Activated T-helper 2 cell treated with anti-CD3 and anti-CD28 coated beads, Interferon-gamma antibody, Interleukin-2, Interleukin-4, amounts not matched to agents 10 μg/mL and 5 μg/mL and 100 μg/mL, durations not matched to agents 14 hours and 24 hours and 36 hours (primary cell): ENCODE data around the gene MSTO1. TPM values are rescaled to one million over a fixed set of nuclear protein-coding genes. Genes with fewer than 3 reads are reported as not detected.
"Not testable (repeated sequence)": the region's sequence is repeated elsewhere in the genome, so short reads cannot be mapped to it uniquely, and the experiment has no call there.

Experiments
- DNase-seq: peaks from one replicate; pipeline ENCODE4 v3.0.0; 2021; ENCODE audit warnings: low spot score
- H3K27ac Mint-ChIP-seq: one replicate; pipeline ENCODE4 v1.8.0; 2021; ENCODE audit warnings: mixed read lengths
- H3K27me3 Mint-ChIP-seq: one replicate; pipeline ENCODE4 v1.8.0; 2021; ENCODE audit warnings: low read depth, mixed read lengths
- H3K36me3 Mint-ChIP-seq: one replicate; pipeline ENCODE4 v1.8.0; 2021; ENCODE audit warnings: low read depth, mixed read lengths
- H3K4me1 Mint-ChIP-seq: one replicate; pipeline ENCODE4 v1.8.0; 2021; ENCODE audit warnings: low read depth, mixed read lengths
- H3K4me3 Mint-ChIP-seq: one replicate; pipeline ENCODE4 v1.8.0; 2021; ENCODE audit warnings: low read depth, mild to moderate bottlenecking, moderate library complexity, mixed read lengths
- H3K9me3 Mint-ChIP-seq: one replicate; pipeline ENCODE4 v1.8.0; 2021; ENCODE audit warnings: mixed read lengths
- intact Hi-C: fragments of 100-400 bp; cut with micrococcal nuclease; formaldehyde crosslinking; loops from one replicate; pipeline ENCODE4 v1.15.1; 2023
- total RNA-seq: library from RNA; stranded (reverse); gene quantifications from 2 replicates; pipeline ENCODE4 v1.2.3, GENCODE V29; 2022

MSTO1 gene
- total RNA-seq, 1 donor from 2014 or later = 87.5 TPM

GRCh38 chr1:155591770-155592169 is 18.2 kb upstream of the MSTO1 start:
- Mint-ChIP-seq H3K27ac (no peak overlapping the region), H3K27me3 (no peaks in the 10 kb centered on the region), H3K9me3 (no peaks in the 10 kb centered on the region), H3K36me3 (no peaks in the 10 kb centered on the region), H3K4me1 (peaks cover 3% of the 10 kb centered on the region), H3K4me3 (no peak overlapping the region)
- intact Hi-C loops = loop anchor here (5.0 kb wide), 1 partner anchor 339 kb away; no protein-coding TSS in a partner anchor
- DNase-seq = no peak

GRCh38 chr1:155595877-155596474 is 14.0 kb upstream of the MSTO1 start:
- H3K9me3 Mint-ChIP-seq, H3K27me3 Mint-ChIP-seq, H3K27ac Mint-ChIP-seq, DNase-seq, H3K36me3 Mint-ChIP-seq, H3K4me3 Mint-ChIP-seq, intact Hi-C loops: not testable (repeated sequence)
- peaks cover 13% of the 10 kb centered on the region for H3K4me1 Mint-ChIP-seq

- H3K4me1 Mint-ChIP-seq = peaks cover 13% of the 10 kb centered on the region
- no peaks in the 10 kb centered on the region for H3K27me3 Mint-ChIP-seq
- H3K4me3 Mint-ChIP-seq = no peak overlapping the region
- no peaks in the 10 kb centered on the region for H3K36me3 Mint-ChIP-seq
- no peak for DNase-seq
- H3K9me3 Mint-ChIP-seq = no peaks in the 10 kb centered on the region
- intact Hi-C loops = no loop called here
- H3K27ac Mint-ChIP-seq = no peak overlapping the region
These were observed 13.2 kb upstream of the MSTO1 start for GRCh38 chr1:155596864-155597263.

- peaks cover 10% of the 10 kb centered on the region for H3K4me1 Mint-ChIP-seq
- H3K27me3 Mint-ChIP-seq = no peaks in the 10 kb centered on the region
- intact Hi-C loops = no loop called here
These were observed 11.1 kb upstream of the MSTO1 start for GRCh38 chr1:155598842-155599331.

GRCh38 chr1:155599828-155600572 is 10.0 kb upstream of the MSTO1 start:
- H3K4me3 Mint-ChIP-seq, H3K27ac Mint-ChIP-seq, H3K9me3 Mint-ChIP-seq, H3K27me3 Mint-ChIP-seq, intact Hi-C loops, H3K36me3 Mint-ChIP-seq, DNase-seq: not testable (repeated sequence)
- H3K4me1 Mint-ChIP-seq = peaks cover 10% of the 10 kb centered on the region

More at GRCh38 chr1:155598842-155599331, 11.1 kb upstream of the MSTO1 start:
- no peak for DNase-seq
- Mint-ChIP-seq H3K9me3 (no peaks in the 10 kb centered on the region), H3K36me3 (no peaks in the 10 kb centered on the region), H3K27ac (peak overlapping the region; percentile 51), H3K4me3 (peak overlapping the region; percentile 53)

GRCh38 chr1:155607708-155608107 is 2.3 kb upstream of the MSTO1 start:
- Mint-ChIP-seq H3K9me3 (no peaks in the 10 kb centered on the region), H3K27ac (no peak overlapping the region), H3K4me1 (peaks cover 3% of the 10 kb centered on the region), H3K4me3 (no peak overlapping the region), H3K36me3 (peaks cover 7% of the 10 kb centered on the region), H3K27me3 (peaks cover 2% of the 10 kb centered on the region)
- no peak for DNase-seq
- intact Hi-C loops = no loop called here

GRCh38 chr1:155608888-155609225 is 1.2 kb upstream of the MSTO1 start:
- peaks cover 2% of the 10 kb centered on the region for H3K27me3 Mint-ChIP-seq
- no peaks in the 10 kb centered on the region for H3K9me3 Mint-ChIP-seq
- peaks cover 3% of the 10 kb centered on the region for H3K4me1 Mint-ChIP-seq
- peaks cover 12% of the 10 kb centered on the region for H3K36me3 Mint-ChIP-seq
- H3K27ac Mint-ChIP-seq = no peak overlapping the region
- DNase-seq = no peak
- intact Hi-C loops = no loop called here
- H3K4me3 Mint-ChIP-seq = peak overlapping the region; percentile 42

- Mint-ChIP-seq H3K36me3 (peaks cover 19% of the 10 kb centered on the region), H3K4me3 (peak overlapping the region; percentile 94)
- intact Hi-C loops, H3K27me3 Mint-ChIP-seq, H3K4me1 Mint-ChIP-seq, H3K27ac Mint-ChIP-seq, H3K9me3 Mint-ChIP-seq, DNase-seq: not testable (repeated sequence)
These were observed 234 bp downstream of the MSTO1 start for GRCh38 chr1:155610257-155610647.

GRCh38 chr1:155613226-155613625 is 3.2 kb downstream of the MSTO1 start:
- intact Hi-C loops, H3K4me3 Mint-ChIP-seq, H3K27me3 Mint-ChIP-seq: not testable (repeated sequence)

GRCh38 chr1:155622191-155622590 is 12.2 kb downstream of the MSTO1 start:
- H3K27ac Mint-ChIP-seq = no peak overlapping the region
- no peaks in the 10 kb centered on the region for H3K4me1 Mint-ChIP-seq
- no peak overlapping the region for H3K4me3 Mint-ChIP-seq
- H3K9me3 Mint-ChIP-seq = no peaks in the 10 kb centered on the region
- H3K36me3 Mint-ChIP-seq = no peaks in the 10 kb centered on the region
- peaks cover 5% of the 10 kb centered on the region for H3K27me3 Mint-ChIP-seq
- intact Hi-C loops = no loop called here
- DNase-seq = no peak

More at GRCh38 chr1:155613226-155613625, 3.2 kb downstream of the MSTO1 start:
- not testable (repeated sequence) for H3K9me3 Mint-ChIP-seq, H3K4me1 Mint-ChIP-seq, H3K27ac Mint-ChIP-seq, DNase-seq
- peaks cover 24% of the 10 kb centered on the region for H3K36me3 Mint-ChIP-seq

- intact Hi-C loops = no loop called here
- Mint-ChIP-seq H3K4me1 (no peaks in the 10 kb centered on the region), H3K27me3 (peaks cover 5% of the 10 kb centered on the region), H3K27ac (no peak overlapping the region), H3K36me3 (no peaks in the 10 kb centered on the region), H3K9me3 (no peaks in the 10 kb centered on the region), H3K4me3 (no peak overlapping the region)
- no peak for DNase-seq
These were observed 13.3 kb downstream of the MSTO1 start for GRCh38 chr1:155623357-155623756.

GRCh38 chr1:155626428-155626827 is 16.4 kb downstream of the MSTO1 start:
- H3K4me1 Mint-ChIP-seq, H3K9me3 Mint-ChIP-seq, DNase-seq, H3K36me3 Mint-ChIP-seq, H3K27ac Mint-ChIP-seq, H3K27me3 Mint-ChIP-seq, H3K4me3 Mint-ChIP-seq, intact Hi-C loops: not testable (repeated sequence)

GRCh38 chr1:155636397-155637153 is 26.6 kb downstream of the MSTO1 start:
- no peak for DNase-seq
- Mint-ChIP-seq H3K9me3 (peaks cover 4% of the 10 kb centered on the region), H3K27me3 (no peaks in the 10 kb centered on the region), H3K4me3 (peak overlapping the region; percentile 86), H3K4me1 (peaks cover 15% of the 10 kb centered on the region), H3K36me3 (no peaks in the 10 kb centered on the region), H3K27ac (peak overlapping the region; percentile 83)
- intact Hi-C loops = no loop called here
